Endodermal cell (in vitro differentiated cells): ENCODE data around the gene OR2A5. TPM values are rescaled to one million over a fixed set of nuclear protein-coding genes. Genes with fewer than 3 reads are reported as not detected.
"Not testable (repeated sequence)": the region's sequence is repeated elsewhere in the genome, so short reads cannot be mapped to it uniquely, and the experiment has no call there.

ENCODE experiments used
- DNase-seq: peaks from one replicate; pipeline ENCODE4 v3.0.0-alpha.2; 2017
- H3K27ac ChIP-seq: 2 replicates; pipeline ENCODE4 v1.5.1; 2013; ENCODE audit warnings: mild to moderate bottlenecking, low read depth, low read length, moderate library complexity
- H3K27me3 ChIP-seq: 2 replicates; pipeline ENCODE4 v1.6.1; 2013; ENCODE audit warnings: mild to moderate bottlenecking, low read length, moderate library complexity; ENCODE audit not compliant: insufficient read depth, control insufficient read depth, poor library complexity, severe bottlenecking
- H3K36me3 ChIP-seq: 2 replicates; pipeline ENCODE4 v1.7.0; 2013; ENCODE audit warnings: mild to moderate bottlenecking, low read length, moderate library complexity; ENCODE audit not compliant: control insufficient read depth, insufficient read depth
- H3K4me1 ChIP-seq: one replicate; pipeline ENCODE4 v1.7.0; 2013; ENCODE audit warnings: low read length; ENCODE audit not compliant: control insufficient read depth, insufficient read depth
- H3K4me3 ChIP-seq: 2 replicates; pipeline ENCODE4 v1.5.1; 2013; ENCODE audit warnings: mild to moderate bottlenecking, low read length, moderate library complexity
- H3K9ac ChIP-seq: 2 replicates; pipeline ENCODE4 v1.6.1; 2013; ENCODE audit warnings: mild to moderate bottlenecking, low read length, moderate library complexity; ENCODE audit not compliant: poor library complexity, severe bottlenecking; ENCODE audit errors: extremely low read depth
- H3K9me3 ChIP-seq: 2 replicates; pipeline ENCODE4 v1.6.1; 2013; ENCODE audit warnings: mild to moderate bottlenecking, low read length, moderate library complexity; ENCODE audit not compliant: control insufficient read depth
- H3K27ac Mint-ChIP-seq: 2 replicates; pipeline ENCODE4 v1.8.0; 2020; ENCODE audit warnings: mixed read lengths
- H3K27me3 Mint-ChIP-seq: 2 replicates; pipeline ENCODE4 v1.8.0; 2021; ENCODE audit warnings: mild to moderate bottlenecking, mixed read lengths; ENCODE audit not compliant: insufficient read depth
- H3K36me3 Mint-ChIP-seq: 2 replicates; pipeline ENCODE4 v1.8.0; 2020; ENCODE audit warnings: low read depth, mixed read lengths
- H3K4me1 Mint-ChIP-seq: 2 replicates; pipeline ENCODE4 v1.8.0; 2020; ENCODE audit warnings: mixed read lengths
- H3K4me3 Mint-ChIP-seq: 2 replicates; pipeline ENCODE4 v1.8.0; 2020; ENCODE audit warnings: mild to moderate bottlenecking, moderate library complexity, mixed read lengths
- H3K9me3 Mint-ChIP-seq: 2 replicates; pipeline ENCODE4 v1.8.0; 2020; ENCODE audit warnings: mild to moderate bottlenecking, mixed read lengths
- CTCF ChIP-seq: fragments of 200-600 bp; sonication (generic); conservative IDR thresholded peaks from 2 replicates; pipeline ENCODE4 v1.5.0; 2021; ENCODE audit warnings: antibody characterized with exemption, mild to moderate bottlenecking
- WGBS, 2 experiments: methylation state at CpG; one replicate each; pipeline versions ENCODE4 v1.1.5 to v1.1.7; 2013; ENCODE audit warnings: missing lambda C conversion rate in 2 of 2, mixed read lengths in 1 of 2; ENCODE audit not compliant: insufficient coverage in 1 of 2, insufficient read length in 1 of 2; 5-methylcytosine and 5-hydroxymethylcytosine counted together
- total RNA-seq, 2 donors: library from RNA; stranded (reverse); fragmentation: NEBNext Ultra II Directional in 1 of 2; extraction: Animal tissue kit (Norgen Biotek cat#: 25700) in 1 of 2; gene quantifications; 2 replicates in 1 of 2; 3 replicates in 1 of 2; pipeline ENCODE4 v1.2.1, GENCODE V29; 2021

OR2A5 gene
- total RNA-seq, 2 donors from 2014 or later = not detected

- Histone ChIP-seq H3K9me3 (peaks cover 25% of the 10 kb centered on the region), H3K9ac (no peak overlapping the region), H3K4me3 (peak overlapping the region; percentile 33), H3K27ac (no peak overlapping the region), H3K27me3 (no peaks in the 10 kb centered on the region), H3K36me3 (no peaks in the 10 kb centered on the region), H3K4me1 (no peaks in the 10 kb centered on the region)
- no peaks in the 10 kb centered on the region for H3K4me1 Mint-ChIP-seq
- H3K4me3 Mint-ChIP-seq = no peak overlapping the region
- no peak for TF ChIP-seq CTCF
- peaks cover 2% of the 10 kb centered on the region for H3K27me3 Mint-ChIP-seq
- no peak for DNase-seq
- H3K36me3 Mint-ChIP-seq = no peaks in the 10 kb centered on the region
- peaks cover 40% of the 10 kb centered on the region for H3K9me3 Mint-ChIP-seq
- no peak overlapping the region for H3K27ac Mint-ChIP-seq
- WGBS, 2 experiments = 86 to 92% methylated on average over 1 to 2 of the region's 2 CpGs
Measured at GRCh38 chr7:144009361-144009760, 39.4 kb upstream of the OR2A5 start.

- H3K36me3 Mint-ChIP-seq, DNase-seq, H3K27me3 Mint-ChIP-seq, H3K27ac ChIP-seq, H3K4me3 ChIP-seq, H3K4me1 ChIP-seq, H3K27me3 ChIP-seq, H3K4me1 Mint-ChIP-seq, H3K9ac ChIP-seq, H3K4me3 Mint-ChIP-seq, H3K27ac Mint-ChIP-seq, H3K36me3 ChIP-seq: not testable (repeated sequence)
- H3K9me3 Mint-ChIP-seq = peaks cover 40% of the 10 kb centered on the region
- H3K9me3 ChIP-seq = peaks cover 25% of the 10 kb centered on the region
Measured at GRCh38 chr7:144010061-144010460, 38.7 kb upstream of the OR2A5 start.

GRCh38 chr7:144010821-144011220 is 37.9 kb upstream of the OR2A5 start:
- H3K27ac Mint-ChIP-seq, H3K36me3 Mint-ChIP-seq, H3K4me3 ChIP-seq, DNase-seq, H3K4me1 ChIP-seq, H3K27me3 Mint-ChIP-seq, H3K36me3 ChIP-seq, H3K27ac ChIP-seq, H3K4me1 Mint-ChIP-seq, H3K9ac ChIP-seq, H3K27me3 ChIP-seq, H3K4me3 Mint-ChIP-seq: not testable (repeated sequence)
- peaks cover 40% of the 10 kb centered on the region for H3K9me3 Mint-ChIP-seq
- H3K9me3 ChIP-seq = peaks cover 25% of the 10 kb centered on the region
- WGBS, 2 experiments = 84 to 100% methylated on average over 1 of the region's 1 CpG

- Histone ChIP-seq H3K9me3 (peaks cover 25% of the 10 kb centered on the region), H3K4me1 (no peaks in the 10 kb centered on the region), H3K36me3 (no peaks in the 10 kb centered on the region), H3K9ac (no peak overlapping the region), H3K27ac (no peak overlapping the region), H3K27me3 (no peaks in the 10 kb centered on the region), H3K4me3 (no peak overlapping the region)
- Mint-ChIP-seq H3K27me3 (peaks cover 2% of the 10 kb centered on the region), H3K4me3 (no peak overlapping the region), H3K36me3 (no peaks in the 10 kb centered on the region), H3K9me3 (peaks cover 40% of the 10 kb centered on the region), H3K4me1 (no peaks in the 10 kb centered on the region), H3K27ac (no peak overlapping the region)
- no peak for DNase-seq
- no peak for TF ChIP-seq CTCF
- 68 to 83% methylated on average over 4 to 5 of the region's 5 CpGs for WGBS, 2 experiments
Measured at GRCh38 chr7:144011458-144012230, 37.1 kb upstream of the OR2A5 start.
